ENCODE measurements around the gene HIPK1. TPM values are rescaled to one million over a fixed set of nuclear protein-coding genes. Genes with fewer than 3 reads are reported as not detected.
A peak's percentile ranks its signal among the peaks of the same experiment; 100 is the strongest.

The HIPK1 gene
- total RNA-seq, 1 experiment from 2014 or later, result 52.2 TPM

- DNase-seq (ENCODE audit: low spot score) (no peak), ATAC-seq (no peak)
- H3K4me3 Mint-ChIP-seq, result peak overlapping the region; percentile 64
- H3K4me1 Mint-ChIP-seq, result peaks cover 86% of the 10 kb centered on the region
- H3K9me3 Mint-ChIP-seq, result peaks cover 5% of the 10 kb centered on the region
- no peak overlapping the region for H3K27ac Mint-ChIP-seq
- peaks cover 35% of the 10 kb centered on the region for H3K36me3 Mint-ChIP-seq
- peaks cover 3% of the 10 kb centered on the region for H3K27me3 Mint-ChIP-seq (ENCODE audit: low read depth)
- TF ChIP-seq CREM (CRISPR knock-in tag; IDR thresholded peaks at IDR 0.05) (no peak), SP1 (CRISPR knock-in tag; conservative IDR thresholded peaks at IDR 0.05) (no peak), OVOL2 (CRISPR knock-in tag; IDR thresholded peaks at IDR 0.05; ENCODE audit: borderline replicate concordance) (no peak), NR1H2 (CRISPR knock-in tag; IDR thresholded peaks at IDR 0.05) (no peak), SOX15 (CRISPR knock-in tag; IDR thresholded peaks at IDR 0.05) (no peak), EMX1 (CRISPR knock-in tag; IDR thresholded peaks at IDR 0.05) (no peak), ZBTB43 (CRISPR knock-in tag; IDR thresholded peaks at IDR 0.05) (no peak), ERG (CRISPR knock-in tag; IDR thresholded peaks at IDR 0.05) (no peak), CBFB (CRISPR knock-in tag; IDR thresholded peaks at IDR 0.05; ENCODE audit: low read depth) (no peak)
- ChIA-PET CTCF (interaction anchor here (0.6 to 5.5 kb wide), 28 partner anchors 16 to 367 kb away, joined by 3 to 107 read pairs (median 8); partner anchors contain the start of genes AP4B1 and SYT6), POLR2A (interaction anchor here (0.6 to 1.7 kb wide), 3 partner anchors 44 to 109 kb away, joined by 5 to 7 read pairs (median 5); no protein-coding TSS in a partner anchor)
Measured at GRCh38 chr1:113980110-113980509, 51.0 kb downstream of the HIPK1 start.

GRCh38 chr1:113981962-113982931 is 53.1 kb downstream of the HIPK1 start:
- Mint-ChIP-seq H3K27ac (peak overlapping the region; percentile 33), H3K27me3 (ENCODE audit: low read depth) (peaks cover 15% of the 10 kb centered on the region), H3K9me3 (peaks cover 27% of the 10 kb centered on the region), H3K4me1 (peaks cover 65% of the 10 kb centered on the region), H3K36me3 (peaks cover 57% of the 10 kb centered on the region), H3K4me3 (0 out of 2 replicates have a peak overlapping the region, but pooled peaks have one; percentile 7)
- ATAC-seq (no peak), DNase-seq (ENCODE audit: low spot score) (no peak)
- ChIA-PET CTCF (no interaction called here), POLR2A (no interaction called here)
- no peak for TF ChIP-seq ZNF671 (CRISPR knock-in tag; IDR thresholded peaks at IDR 0.05)
- no peak for TF ChIP-seq HMGA2 (CRISPR knock-in tag; IDR thresholded peaks at IDR 0.05)
- no peak for TF ChIP-seq ZNF281 (CRISPR knock-in tag; IDR thresholded peaks at IDR 0.05)
- TF ChIP-seq SP1 (CRISPR knock-in tag; conservative IDR thresholded peaks at IDR 0.05), result no peak
- no peak for TF ChIP-seq GABPB1 (CRISPR knock-in tag; IDR thresholded peaks at IDR 0.05)
- TF ChIP-seq ATF3 (CRISPR knock-in tag; conservative IDR thresholded peaks at IDR 0.05), result no peak
- 0 out of 2 replicates have a peak, but pooled peaks have one; percentile 60 for TF ChIP-seq CBFB (CRISPR knock-in tag; IDR thresholded peaks at IDR 0.05; ENCODE audit: low read depth)
- TF ChIP-seq ZNF423 (CRISPR knock-in tag; IDR thresholded peaks at IDR 0.05), result no peak
- no peak for TF ChIP-seq NFATC4 (CRISPR knock-in tag; IDR thresholded peaks at IDR 0.05)
- no peak for TF ChIP-seq GRHL2 (CRISPR knock-in tag; IDR thresholded peaks at IDR 0.05; ENCODE audit: insufficient replicate concordance, severe bottlenecking)
- no peak for TF ChIP-seq FOXP1 (CRISPR knock-in tag; IDR thresholded peaks at IDR 0.05; ENCODE audit: borderline replicate concordance)
- no peak for TF ChIP-seq PREB (CRISPR knock-in tag; IDR thresholded peaks at IDR 0.05; ENCODE audit: borderline replicate concordance)
- TF ChIP-seq MAX (CRISPR knock-in tag; IDR thresholded peaks at IDR 0.05), result 0 out of 2 replicates have a peak, but pooled peaks have one; percentile 13
- TF ChIP-seq CTCF (IDR thresholded peaks at IDR 0.05), result no peak
- no peak for TF ChIP-seq GTF2I (CRISPR knock-in tag; conservative IDR thresholded peaks at IDR 0.05)

Data from WTC11 (cell line).